NCI-H526 treated with DMSO at 0.1 percent for 48 hours (cell line): ENCODE results near the gene LYRM4.

ENCODE experiments used
- DNase-seq: peaks from one replicate; lab custom pipeline; 2025; lab: John Stamatoyannopoulos, UW

The LYRM4 gene

GRCh38 chr6:5243069-5243468 lies 17.7 kb downstream of the LYRM4 start:
- DNase-seq, result no peak

GRCh38 chr6:5241252-5241651 lies 19.5 kb downstream of the LYRM4 start:
- no peak for DNase-seq

- no peak for DNase-seq
Observed at GRCh38 chr6:5238336-5238735, 22.4 kb downstream of the LYRM4 start.

- no peak for DNase-seq
Observed at GRCh38 chr6:5237805-5238204, 22.9 kb downstream of the LYRM4 start.

- no peak for DNase-seq
Observed at GRCh38 chr6:5235830-5236229, 24.9 kb downstream of the LYRM4 start.

- DNase-seq, result no peak
Observed at GRCh38 chr6:5234874-5235273, 25.9 kb downstream of the LYRM4 start.

GRCh38 chr6:5231289-5231688 lies 29.5 kb downstream of the LYRM4 start:
- no peak for DNase-seq

- DNase-seq, result no peak
Observed at GRCh38 chr6:5230081-5230480, 30.7 kb downstream of the LYRM4 start.

GRCh38 chr6:5229356-5229755 lies 31.4 kb downstream of the LYRM4 start:
- DNase-seq, result no peak

- DNase-seq, result no peak
Observed at GRCh38 chr6:5223309-5223708, 37.4 kb downstream of the LYRM4 start.

GRCh38 chr6:5220443-5220842 lies 40.3 kb downstream of the LYRM4 start:
- DNase-seq, result no peak

GRCh38 chr6:5219011-5219691 lies 41.6 kb downstream of the LYRM4 start:
- no peak for DNase-seq

GRCh38 chr6:5217356-5217755 lies 43.4 kb downstream of the LYRM4 start:
- DNase-seq, result no peak

GRCh38 chr6:5215799-5216198 lies 45.0 kb downstream of the LYRM4 start:
- DNase-seq, result no peak

- DNase-seq, result no peak
Observed at GRCh38 chr6:5215159-5215558, 45.6 kb downstream of the LYRM4 start.

- DNase-seq, result no peak
Observed at GRCh38 chr6:5214570-5215052, 46.1 kb downstream of the LYRM4 start.

- DNase-seq, result peak; percentile 19
Observed at GRCh38 chr6:5213836-5214235, 46.9 kb downstream of the LYRM4 start.

- no peak for DNase-seq
Observed at GRCh38 chr6:5211492-5211891, 49.3 kb downstream of the LYRM4 start.

- DNase-seq, result no peak
Observed at GRCh38 chr6:5208471-5208971, 52.2 kb downstream of the LYRM4 start.

- no peak for DNase-seq
Observed at GRCh38 chr6:5208057-5208456, 52.7 kb downstream of the LYRM4 start.

- no peak for DNase-seq
Observed at GRCh38 chr6:5206920-5207561, 53.7 kb downstream of the LYRM4 start.

GRCh38 chr6:5205877-5206850 lies 54.6 kb downstream of the LYRM4 start:
- no peak for DNase-seq
